ENCODE results near the gene CERS1.

CERS1 gene, protein sequence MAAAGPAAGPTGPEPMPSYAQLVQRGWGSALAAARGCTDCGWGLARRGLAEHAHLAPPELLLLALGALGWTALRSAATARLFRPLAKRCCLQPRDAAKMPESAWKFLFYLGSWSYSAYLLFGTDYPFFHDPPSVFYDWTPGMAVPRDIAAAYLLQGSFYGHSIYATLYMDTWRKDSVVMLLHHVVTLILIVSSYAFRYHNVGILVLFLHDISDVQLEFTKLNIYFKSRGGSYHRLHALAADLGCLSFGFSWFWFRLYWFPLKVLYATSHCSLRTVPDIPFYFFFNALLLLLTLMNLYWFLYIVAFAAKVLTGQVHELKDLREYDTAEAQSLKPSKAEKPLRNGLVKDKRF

DNA sequence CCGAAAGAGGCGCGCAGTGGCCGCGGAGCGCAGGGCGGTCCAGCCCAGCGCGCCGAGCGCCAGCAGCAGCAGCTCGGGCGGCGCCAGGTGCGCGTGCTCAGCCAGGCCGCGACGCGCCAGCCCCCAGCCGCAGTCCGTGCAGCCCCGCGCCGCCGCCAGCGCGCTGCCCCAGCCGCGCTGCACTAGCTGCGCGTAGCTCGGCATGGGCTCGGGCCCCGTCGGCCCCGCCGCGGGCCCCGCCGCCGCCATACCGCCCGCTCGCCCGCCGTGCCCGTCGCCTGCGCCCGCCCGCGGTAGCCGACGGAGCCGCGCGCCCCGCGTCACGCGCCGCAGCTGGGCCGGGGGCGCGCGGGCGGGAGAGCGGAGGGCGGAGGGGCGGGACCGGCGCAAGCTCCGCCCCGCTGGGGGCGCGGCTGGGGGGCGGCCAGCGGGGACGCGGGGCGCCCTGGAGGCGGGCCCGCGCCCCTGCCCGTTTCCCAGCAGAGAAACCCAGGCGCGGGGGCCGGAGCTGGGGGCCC lies at the start of gene CERS1:
Gene CERS1, minus strand, starts transcription at position 335 of the 518 bp plus-strand sequence. Its CDS starts 86 bp downstream, at position 249.
- H3F3A ChIP-seq (ENCODE audit: insufficient read depth, low read length): no peaks in the 10 kb centered on the region
- no peaks in the 10 kb centered on the region for H3K9me3 ChIP-seq (ENCODE audit: low read length)
- no peaks in the 10 kb centered on the region for H4K20me1 ChIP-seq (ENCODE audit: insufficient read depth, low read length)
- H3K36me3 ChIP-seq (ENCODE audit: insufficient read depth, low read length): peaks cover 13% of the 10 kb centered on the region
- TF ChIP-seq EZH2 (IDR thresholded peaks at IDR 0.05; ENCODE audit: borderline replicate concordance, low read length): no peak
- TF ChIP-seq CTCF (IDR thresholded peaks at IDR 0.05; ENCODE audit: low read length): no peak
- H3K4me2 ChIP-seq (ENCODE audit: low read length): peak within 1 kb of the TSS; percentile 33; the same call in 1 of the 2 replicates
- H3K4me1 ChIP-seq (ENCODE audit: insufficient read depth, low read length, severe bottlenecking): no peaks in the 10 kb centered on the region
- no peak within 1 kb of the TSS for H2AFZ ChIP-seq (ENCODE audit: low read length)
- peak within 1 kb of the TSS; percentile 27 for H3K4me3 ChIP-seq (ENCODE audit: low read depth, low read length, poor library complexity, severe bottlenecking)
- H3K27me3 ChIP-seq (ENCODE audit: insufficient read depth, low read length): no peaks in the 10 kb centered on the region
- no peak within 1 kb of the TSS for H3K27ac ChIP-seq (ENCODE audit: low read depth, low read length, poor library complexity, severe bottlenecking)
- no peak within 1 kb of the TSS for H3K9ac ChIP-seq (ENCODE audit: low read length)
- H3K79me2 ChIP-seq (ENCODE audit: insufficient read depth, low read length): no peaks in the 10 kb centered on the region
- H3K9me2 ChIP-seq (ENCODE audit: low read depth, low read length): no peaks in the 10 kb centered on the region

DNA sequence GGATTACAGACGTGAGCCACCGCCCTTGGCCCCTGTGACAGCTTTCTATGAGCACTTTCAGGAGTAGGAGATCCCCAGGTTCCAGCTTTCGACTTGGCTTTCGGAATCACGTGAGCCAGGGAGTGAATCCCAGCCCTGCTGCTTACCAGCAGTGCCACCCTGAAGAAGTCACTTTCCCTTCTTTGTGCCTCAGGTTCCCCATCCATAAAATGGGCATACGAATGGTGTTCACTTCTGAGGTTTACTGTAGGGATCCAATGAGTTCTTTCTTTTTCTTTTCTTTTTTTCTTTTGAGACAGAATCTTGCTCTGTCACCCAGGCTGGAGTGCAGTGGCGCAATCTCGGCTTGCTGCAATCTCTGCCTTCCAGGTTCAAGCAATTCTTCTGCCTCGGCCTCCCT lies 49.3 kb upstream of the CERS1 start:
- H3K4me3 ChIP-seq (ENCODE audit: low read depth, low read length, poor library complexity, severe bottlenecking): no peak overlapping the region
- no peaks in the 10 kb centered on the region for H4K20me1 ChIP-seq (ENCODE audit: insufficient read depth, low read length)
- H3K9ac ChIP-seq (ENCODE audit: low read length): no peak overlapping the region
- H3K9me3 ChIP-seq (ENCODE audit: low read length): no peaks in the 10 kb centered on the region
- H3F3A ChIP-seq (ENCODE audit: insufficient read depth, low read length): no peaks in the 10 kb centered on the region
- no peaks in the 10 kb centered on the region; the same call in 1 of the 2 replicates for H3K36me3 ChIP-seq (ENCODE audit: insufficient read depth, low read length)
- no peak overlapping the region for H2AFZ ChIP-seq (ENCODE audit: low read length)
- H3K79me2 ChIP-seq (ENCODE audit: insufficient read depth, low read length): no peaks in the 10 kb centered on the region
- peaks cover 6% of the 10 kb centered on the region; the same call in 1 of the 2 replicates for H3K27me3 ChIP-seq (ENCODE audit: insufficient read depth, low read length)
- H3K4me2 ChIP-seq (ENCODE audit: low read length): no peak overlapping the region
- H3K4me1 ChIP-seq (ENCODE audit: insufficient read depth, low read length, severe bottlenecking): peaks cover 20% of the 10 kb centered on the region
- no peak overlapping the region for H3K27ac ChIP-seq (ENCODE audit: low read depth, low read length, poor library complexity, severe bottlenecking)
- H3K9me2 ChIP-seq (ENCODE audit: low read depth, low read length): no peaks in the 10 kb centered on the region
- TF ChIP-seq EZH2 (IDR thresholded peaks at IDR 0.05; ENCODE audit: borderline replicate concordance, low read length) (no peak), CTCF (IDR thresholded peaks at IDR 0.05; ENCODE audit: low read length) (no peak)

GRCh38 chr19:18943465-18943864 lies 47.5 kb upstream of the CERS1 start:
- Histone ChIP-seq H3K79me2 (ENCODE audit: insufficient read depth, low read length) (no peaks in the 10 kb centered on the region), H3K4me1 (ENCODE audit: insufficient read depth, low read length, severe bottlenecking) (peaks cover 23% of the 10 kb centered on the region), H3K36me3 (ENCODE audit: insufficient read depth, low read length) (no peaks in the 10 kb centered on the region; the same call in 1 of the 2 replicates), H3K4me3 (ENCODE audit: low read depth, low read length, poor library complexity, severe bottlenecking) (no peak overlapping the region), H3K4me2 (ENCODE audit: low read length) (no peak overlapping the region), H3K9ac (ENCODE audit: low read length) (no peak overlapping the region), H4K20me1 (ENCODE audit: insufficient read depth, low read length) (no peaks in the 10 kb centered on the region), H3F3A (ENCODE audit: insufficient read depth, low read length) (no peaks in the 10 kb centered on the region), H3K27me3 (ENCODE audit: insufficient read depth, low read length) (peaks cover 3% of the 10 kb centered on the region; the same call in 1 of the 2 replicates), H3K27ac (ENCODE audit: low read depth, low read length, poor library complexity, severe bottlenecking) (no peak overlapping the region), H2AFZ (ENCODE audit: low read length) (no peak overlapping the region), H3K9me3 (ENCODE audit: low read length) (no peaks in the 10 kb centered on the region), H3K9me2 (ENCODE audit: low read depth, low read length) (no peaks in the 10 kb centered on the region)
- TF ChIP-seq EZH2 (IDR thresholded peaks at IDR 0.05; ENCODE audit: borderline replicate concordance, low read length): no peak
- no peak for TF ChIP-seq CTCF (IDR thresholded peaks at IDR 0.05; ENCODE audit: low read length)

All from OCI-LY1 (cell line).